ENCODE measurements around the gene ADAM12. TPM values are rescaled to one million over a fixed set of nuclear protein-coding genes. Genes with fewer than 3 reads are reported as not detected.
A peak's percentile ranks its signal among the peaks of the same experiment; 100 is the strongest.

ADAM12 gene
- total RNA-seq, 2 donors from 2014 or later = 0.71 to 1.2 TPM

GRCh38 chr10:126114884-126115555 is 273.3 kb downstream of the ADAM12 start:
- TF ChIP-seq CTCF (IDR thresholded peaks at IDR 0.05) = no peak
- Histone ChIP-seq H3K4me1 (no peaks in the 10 kb centered on the region), H3K36me3 (no peaks in the 10 kb centered on the region), H3K4me3 (no peak overlapping the region), H3K9me3 (peaks cover 0 to 13% of the 10 kb centered on the region in 2 donors), H3K27ac (no peak overlapping the region), H3K27me3 (no peaks in the 10 kb centered on the region)
- DNase-seq (ENCODE audit: low spot score) = no peak

- peak; percentile 36 for DNase-seq (ENCODE audit: low spot score)
- Histone ChIP-seq H3K36me3 (no peaks in the 10 kb centered on the region), H3K4me3 (no peak overlapping the region), H3K4me1 (no peaks in the 10 kb centered on the region), H3K27ac (no peak overlapping the region), H3K9me3 (peaks cover 0 to 2% of the 10 kb centered on the region in 2 donors), H3K27me3 (no peaks in the 10 kb centered on the region)
- TF ChIP-seq CTCF (IDR thresholded peaks at IDR 0.05) = no peak
Observed at GRCh38 chr10:126111516-126111915, 276.8 kb downstream of the ADAM12 start.

GRCh38 chr10:126110489-126111180 is 277.6 kb downstream of the ADAM12 start:
- no peak for TF ChIP-seq CTCF (IDR thresholded peaks at IDR 0.05)
- no peak overlapping the region for H3K4me3 ChIP-seq
- no peaks in the 10 kb centered on the region for H3K27me3 ChIP-seq
- no peaks in the 10 kb centered on the region for H3K4me1 ChIP-seq
- H3K27ac ChIP-seq = no peak overlapping the region
- no peaks in the 10 kb centered on the region for H3K9me3 ChIP-seq
- H3K36me3 ChIP-seq = no peaks in the 10 kb centered on the region
- DNase-seq (ENCODE audit: low spot score) = peak; percentile 57

- Histone ChIP-seq H3K4me1 (no peaks in the 10 kb centered on the region), H3K27ac (peak overlapping the region in 1 of 2 donors; percentile 0), H3K9me3 (no peaks in the 10 kb centered on the region), H3K4me3 (no peak overlapping the region), H3K36me3 (no peaks in the 10 kb centered on the region), H3K27me3 (no peaks in the 10 kb centered on the region)
- TF ChIP-seq CTCF (IDR thresholded peaks at IDR 0.05) = no peak
- DNase-seq (ENCODE audit: low spot score) = no peak
Observed at GRCh38 chr10:126109893-126110292, 278.4 kb downstream of the ADAM12 start.

- no peak for TF ChIP-seq CTCF (IDR thresholded peaks at IDR 0.05)
- no peak overlapping the region for H3K4me3 ChIP-seq
- no peaks in the 10 kb centered on the region for H3K9me3 ChIP-seq
- no peaks in the 10 kb centered on the region for H3K27me3 ChIP-seq
- no peak overlapping the region for H3K27ac ChIP-seq
- H3K36me3 ChIP-seq = no peaks in the 10 kb centered on the region
- DNase-seq (ENCODE audit: low spot score) = no peak
- no peaks in the 10 kb centered on the region for H3K4me1 ChIP-seq
Observed at GRCh38 chr10:126108693-126109092, 279.6 kb downstream of the ADAM12 start.
